ENCODE data around the gene SLC2A3. TPM values are rescaled to one million over a fixed set of nuclear protein-coding genes. Genes with fewer than 3 reads are reported as not detected.
"Not testable (repeated sequence)": the region's sequence is repeated elsewhere in the genome, so short reads cannot be mapped to it uniquely, and the experiment has no call there.

The SLC2A3 gene
- total RNA-seq, 4 donors from 2014 or later: 7.3 to 16.7 (median 9.6) TPM

DNA sequence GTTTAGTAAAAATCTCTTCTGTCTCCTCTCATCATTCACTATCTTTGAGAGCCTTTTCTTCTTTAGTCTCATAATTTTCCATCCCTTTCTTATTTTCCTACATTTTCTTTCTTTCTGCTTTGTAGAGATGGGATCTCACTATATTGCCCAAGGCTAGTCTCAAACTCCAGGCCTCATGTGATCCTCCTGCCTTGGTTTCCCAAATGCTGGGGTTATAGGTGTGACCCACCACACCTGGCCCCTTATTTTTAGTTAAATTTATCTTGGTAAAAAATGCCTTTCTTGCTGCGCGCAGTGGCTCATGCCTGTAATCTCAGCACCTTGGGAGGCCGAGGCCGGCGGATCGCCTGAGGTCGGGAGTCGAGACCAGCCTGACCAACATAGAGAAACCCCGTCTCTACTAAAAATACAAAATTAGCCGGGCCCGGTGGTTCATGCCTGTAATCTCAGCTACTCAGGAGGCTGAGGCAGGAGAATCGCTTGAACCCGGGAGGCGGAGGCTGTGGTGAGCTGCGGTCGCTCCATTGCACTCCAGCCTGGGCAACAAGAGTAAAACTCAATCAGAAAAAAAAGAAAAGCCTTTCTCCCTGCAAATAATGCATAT is 996 bp downstream of the SLC2A3 start:
- Histone ChIP-seq H3K36me3 (peaks cover 17% of the 10 kb centered on the region), H3K27me3 (no peaks in the 10 kb centered on the region), H3K9me3 (no peaks in the 10 kb centered on the region), H3K27ac (peak overlapping the region; percentile 68), H3K4me3 (peak overlapping the region; percentile 57), H3K4me1 (peaks cover 24% of the 10 kb centered on the region)
- TF ChIP-seq POLR2A (IDR thresholded peaks at IDR 0.05): no peak
- TF ChIP-seq EP300 (IDR thresholded peaks at IDR 0.05): no peak
- TF ChIP-seq, protein P1, sequence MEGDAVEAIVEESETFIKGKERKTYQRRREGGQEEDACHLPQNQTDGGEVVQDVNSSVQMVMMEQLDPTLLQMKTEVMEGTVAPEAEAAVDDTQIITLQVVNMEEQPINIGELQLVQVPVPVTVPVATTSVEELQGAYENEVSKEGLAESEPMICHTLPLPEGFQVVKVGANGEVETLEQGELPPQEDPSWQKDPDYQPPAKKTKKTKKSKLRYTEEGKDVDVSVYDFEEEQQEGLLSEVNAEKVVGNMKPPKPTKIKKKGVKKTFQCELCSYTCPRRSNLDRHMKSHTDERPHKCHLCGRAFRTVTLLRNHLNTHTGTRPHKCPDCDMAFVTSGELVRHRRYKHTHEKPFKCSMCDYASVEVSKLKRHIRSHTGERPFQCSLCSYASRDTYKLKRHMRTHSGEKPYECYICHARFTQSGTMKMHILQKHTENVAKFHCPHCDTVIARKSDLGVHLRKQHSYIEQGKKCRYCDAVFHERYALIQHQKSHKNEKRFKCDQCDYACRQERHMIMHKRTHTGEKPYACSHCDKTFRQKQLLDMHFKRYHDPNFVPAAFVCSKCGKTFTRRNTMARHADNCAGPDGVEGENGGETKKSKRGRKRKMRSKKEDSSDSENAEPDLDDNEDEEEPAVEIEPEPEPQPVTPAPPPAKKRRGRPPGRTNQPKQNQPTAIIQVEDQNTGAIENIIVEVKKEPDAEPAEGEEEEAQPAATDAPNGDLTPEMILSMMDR (IDR thresholded peaks at IDR 0.05): no peak
- DNase-seq (ENCODE audit: low spot score in 2 of 2): no peak
- 59% methylated on average over 16 of the region's 16 CpGs for WGBS

DNA sequence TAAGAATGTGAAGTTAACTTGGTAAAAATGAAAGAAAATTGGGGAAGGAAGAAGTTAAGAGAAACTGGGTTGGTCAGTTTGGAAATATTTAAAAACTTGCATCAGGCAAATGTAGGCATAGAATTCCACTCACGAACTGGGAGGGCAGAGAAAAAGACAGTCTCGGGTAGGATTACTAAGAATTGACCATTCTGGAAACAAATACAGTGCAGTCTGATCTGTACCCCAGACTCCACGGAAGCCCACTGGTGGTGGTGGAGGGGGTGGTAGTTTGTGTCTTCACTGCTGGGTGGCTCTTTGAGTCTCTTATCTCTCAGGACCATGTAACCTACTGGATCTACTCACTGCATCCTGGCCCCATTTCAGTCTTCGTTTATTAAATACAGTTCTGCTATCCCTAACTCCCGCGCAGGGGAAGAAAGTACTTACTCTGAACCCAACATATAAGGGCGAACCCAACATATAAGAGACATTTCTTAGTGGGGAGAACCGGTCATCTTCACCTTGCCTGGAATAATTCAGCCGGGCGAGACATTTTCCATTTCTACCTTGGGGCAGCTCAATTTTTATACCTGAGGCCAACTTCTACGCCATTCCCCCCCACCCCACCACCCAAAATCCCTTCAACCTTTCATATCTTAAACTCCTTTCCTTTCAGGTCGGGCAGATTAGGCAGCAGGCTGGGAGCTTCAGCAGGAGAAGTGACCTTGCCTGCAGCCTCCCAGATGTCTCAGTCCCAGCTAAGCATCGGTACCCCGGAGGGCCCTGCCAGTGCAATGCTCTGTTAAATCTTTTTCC is 1.7 kb downstream of the SLC2A3 start:
- DNase-seq (ENCODE audit: low spot score in 2 of 2): no peak
- peak overlapping the region; percentile 57 for H3K4me3 ChIP-seq
- 53% methylated on average over 14 of the region's 14 CpGs for WGBS
- peaks cover 23% of the 10 kb centered on the region for H3K36me3 ChIP-seq
- H3K27ac ChIP-seq: peak overlapping the region; percentile 68
- TF ChIP-seq POLR2A (IDR thresholded peaks at IDR 0.05): no peak
- TF ChIP-seq EP300 (IDR thresholded peaks at IDR 0.05): no peak
- no peak for TF ChIP-seq POLR2AphosphoS5 (IDR thresholded peaks at IDR 0.05)
- TF ChIP-seq, protein P1 (IDR thresholded peaks at IDR 0.05): no peak
- no peaks in the 10 kb centered on the region for H3K27me3 ChIP-seq
- H3K9me3 ChIP-seq: no peaks in the 10 kb centered on the region
- peaks cover 24% of the 10 kb centered on the region for H3K4me1 ChIP-seq

DNA sequence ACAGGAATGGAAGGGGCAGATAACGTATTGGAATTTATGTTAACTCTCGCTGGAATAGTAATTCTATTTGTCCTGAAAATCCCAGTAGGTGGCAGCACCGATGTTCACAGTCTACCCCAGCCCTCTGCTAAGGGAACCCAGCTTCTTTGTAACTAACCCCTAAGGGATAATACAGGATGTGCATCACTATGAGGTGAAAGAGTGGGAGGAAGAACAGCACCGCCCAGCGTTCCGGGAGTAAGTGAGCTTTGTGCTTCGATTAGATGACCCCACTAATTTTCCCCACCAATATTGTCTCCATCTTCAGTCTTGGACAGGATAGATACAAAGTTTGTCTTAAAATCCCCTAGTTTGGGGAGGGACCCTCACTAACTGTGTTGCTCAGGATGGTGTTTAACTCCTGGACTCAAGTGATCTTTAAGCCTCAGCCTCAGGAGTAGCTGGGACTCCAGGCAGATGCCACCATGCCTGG is 2.7 kb downstream of the SLC2A3 start:
- Histone ChIP-seq H3K4me3 (peak overlapping the region; percentile 57), H3K36me3 (peaks cover 32% of the 10 kb centered on the region), H3K27ac (peak overlapping the region; percentile 40), H3K4me1 (peaks cover 27% of the 10 kb centered on the region), H3K9me3 (no peaks in the 10 kb centered on the region), H3K27me3 (no peaks in the 10 kb centered on the region)
- WGBS: 2% methylated on average over 7 of the region's 7 CpGs
- peak; percentile 84 to 86 for DNase-seq (ENCODE audit: low spot score in 2 of 2)
- TF ChIP-seq POLR2A (IDR thresholded peaks at IDR 0.05): no peak
- no peak for TF ChIP-seq EP300 (IDR thresholded peaks at IDR 0.05)
- TF ChIP-seq POLR2AphosphoS5 (IDR thresholded peaks at IDR 0.05): peak in 1 of 3 donors; percentile 34
- TF ChIP-seq, protein P1 (IDR thresholded peaks at IDR 0.05): peak; percentile 55 to 61

DNA sequence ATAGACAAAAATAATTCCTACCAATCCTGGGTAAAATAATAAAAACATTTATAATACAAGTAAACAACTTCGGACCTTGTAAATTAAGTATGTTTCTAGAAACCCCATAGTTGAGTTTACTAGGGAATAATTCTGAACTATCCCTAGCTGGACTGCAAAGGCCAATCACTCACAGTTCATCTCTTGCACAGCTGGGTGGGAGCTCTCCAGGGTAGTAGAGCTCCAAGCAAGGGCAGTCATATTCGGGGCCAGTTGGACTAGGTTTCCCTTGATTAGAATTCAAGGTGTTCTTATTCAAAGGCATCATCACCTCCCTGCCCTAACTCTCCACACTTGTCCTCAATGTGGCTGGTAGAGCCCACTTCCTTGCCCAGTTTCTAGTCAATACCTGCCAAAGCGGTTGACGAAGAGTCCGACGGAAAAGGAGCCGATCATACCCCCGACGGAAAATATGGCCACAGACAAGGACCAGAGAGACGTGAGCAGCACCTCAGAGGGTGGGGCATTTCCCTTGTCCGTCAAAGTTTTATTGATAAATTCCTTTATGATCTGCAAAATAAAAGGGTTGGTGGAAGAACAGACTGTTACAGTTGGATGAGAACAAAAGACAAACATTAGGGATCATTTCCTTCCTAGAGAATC is 3.3 kb downstream of the SLC2A3 start:
- peaks cover 24% of the 10 kb centered on the region for H3K4me1 ChIP-seq
- not testable (repeated sequence) for H3K27me3 ChIP-seq; DNase-seq (ENCODE audit: low spot score in 2 of 2); H3K9me3 ChIP-seq; H3K27ac ChIP-seq
- peak overlapping the region; percentile 57 for H3K4me3 ChIP-seq
- H3K36me3 ChIP-seq: peaks cover 37% of the 10 kb centered on the region
- WGBS: 62% methylated on average over 11 of the region's 11 CpGs

DNA sequence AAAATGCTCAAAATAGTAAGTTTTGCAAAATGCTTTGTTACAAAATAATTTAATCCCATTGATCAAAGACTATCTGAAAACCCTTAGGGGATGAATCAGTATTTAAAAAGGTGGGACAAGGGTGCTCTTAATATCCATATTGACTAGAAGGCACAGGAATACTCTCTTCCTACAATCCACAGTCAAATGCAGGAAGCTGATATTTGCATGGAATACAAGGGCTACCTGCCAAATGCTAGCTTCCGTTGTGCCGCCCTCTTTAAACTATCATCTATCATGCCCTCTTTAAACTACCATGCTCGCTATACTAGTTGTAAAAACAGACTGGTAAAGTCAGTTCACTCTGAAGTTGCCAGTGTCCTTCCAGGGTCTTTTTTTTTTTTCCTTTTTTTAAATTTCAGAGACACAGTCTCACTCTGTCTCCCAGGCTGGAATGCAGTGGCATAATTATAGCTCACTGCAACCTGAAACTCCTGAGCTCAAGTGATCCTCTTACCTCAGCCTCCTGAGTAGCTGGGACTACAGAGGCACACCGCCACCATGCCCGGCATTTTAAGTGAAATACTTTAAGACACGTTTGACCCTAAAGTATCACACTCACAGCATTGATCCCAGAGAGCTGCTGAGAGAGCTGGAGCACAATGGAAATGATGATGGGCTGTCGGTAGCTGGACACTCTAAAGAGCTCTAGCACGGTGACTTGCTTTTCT is 6.7 kb downstream of the SLC2A3 start:
- Histone ChIP-seq H3K27ac (no peak overlapping the region), H3K4me3 (no peak overlapping the region), H3K36me3 (peaks cover 61% of the 10 kb centered on the region), H3K9me3 (no peaks in the 10 kb centered on the region), H3K27me3 (no peaks in the 10 kb centered on the region), H3K4me1 (peaks cover 16% of the 10 kb centered on the region)
- DNase-seq (ENCODE audit: low spot score in 2 of 2): peak in 1 of 2 donors; percentile 43
- WGBS: 63% methylated on average over 8 of the region's 8 CpGs
- TF ChIP-seq POLR2A (IDR thresholded peaks at IDR 0.05) (no peak), POLR2AphosphoS5 (IDR thresholded peaks at IDR 0.05) (no peak), EP300 (IDR thresholded peaks at IDR 0.05) (no peak)
- TF ChIP-seq, protein P1 (IDR thresholded peaks at IDR 0.05): no peak

Measured in suprapubic skin (tissue), 4 donors.